Measurements from ENCODE around the gene CDK14. TPM values are rescaled to one million over a fixed set of nuclear protein-coding genes. Genes with fewer than 3 reads are reported as not detected.

CDK14 gene
- total RNA-seq, 4 donors from 2014 or later = 29.3 to 37.8 (median 33.0) TPM

GRCh38 chr7:90777041-90777440 is 180.9 kb downstream of the CDK14 start:
- no peaks in the 10 kb centered on the region for H3K9me3 ChIP-seq
- no peak overlapping the region for H3K27ac ChIP-seq
- intact Hi-C loops (cut with DNase I) = no loop called here
- DNase-seq = no peak
- TF ChIP-seq POLR2A (IDR thresholded peaks at IDR 0.05) (no peak), CTCF (IDR thresholded peaks at IDR 0.05) (no peak)
- no peaks in the 10 kb centered on the region for H3K27me3 ChIP-seq
- no peaks in the 10 kb centered on the region for H3K36me3 ChIP-seq
- 47 to 53% methylated on average over 2 of the region's 2 CpGs for WGBS, 2 donors
- H3K4me1 ChIP-seq = peaks cover 3 to 14% of the 10 kb centered on the region in 2 donors
- no peak overlapping the region for H3K4me3 ChIP-seq (replicated peaks in 1 of 3)

DNA sequence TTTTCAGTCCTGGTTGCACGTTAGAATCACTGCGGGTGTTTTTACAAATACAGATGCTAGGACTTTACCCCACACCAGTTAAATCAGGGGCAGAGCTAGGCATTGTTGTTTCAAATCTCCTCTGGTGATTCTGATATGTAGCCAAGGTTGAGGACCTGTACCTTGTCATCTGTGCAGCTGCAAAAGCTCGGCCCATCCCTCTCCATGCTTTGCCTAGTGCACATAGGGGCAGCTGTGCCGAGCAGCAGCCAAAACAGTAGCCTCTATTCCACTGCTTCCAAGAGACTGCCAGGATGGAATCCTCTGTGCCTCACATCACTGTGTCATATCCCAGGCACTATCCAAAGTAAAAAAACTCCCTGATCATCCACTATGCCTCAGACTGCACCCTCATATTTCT is 181.3 kb downstream of the CDK14 start:
- WGBS, 2 donors = 56 to 68% methylated on average over 4 of the region's 4 CpGs
- Histone ChIP-seq H3K27ac (no peak overlapping the region), H3K4me3 (replicated peaks in 1 of 3) (no peak overlapping the region), H3K4me1 (peaks cover 3 to 14% of the 10 kb centered on the region in 2 donors), H3K27me3 (no peaks in the 10 kb centered on the region), H3K36me3 (no peaks in the 10 kb centered on the region), H3K9me3 (no peaks in the 10 kb centered on the region)
- intact Hi-C loops (cut with DNase I) = no loop called here
- TF ChIP-seq POLR2A (IDR thresholded peaks at IDR 0.05) (no peak), CTCF (IDR thresholded peaks at IDR 0.05) (no peak)
- peak in 1 of 2 donors; percentile 5 for DNase-seq

GRCh38 chr7:90777886-90778285 is 181.8 kb downstream of the CDK14 start:
- intact Hi-C loops (cut with DNase I) = no loop called here
- Histone ChIP-seq H3K9me3 (no peaks in the 10 kb centered on the region), H3K4me1 (peaks cover 3 to 14% of the 10 kb centered on the region in 2 donors), H3K27ac (no peak overlapping the region), H3K27me3 (no peaks in the 10 kb centered on the region), H3K36me3 (no peaks in the 10 kb centered on the region), H3K4me3 (replicated peaks in 1 of 3) (no peak overlapping the region)
- TF ChIP-seq CTCF (IDR thresholded peaks at IDR 0.05) (no peak), POLR2A (IDR thresholded peaks at IDR 0.05) (no peak)
- DNase-seq = no peak

- 80% methylated on average over 4 of the region's 4 CpGs for WGBS, 2 donors
- Histone ChIP-seq H3K4me3 (replicated peaks in 1 of 3) (no peak overlapping the region), H3K27ac (no peak overlapping the region), H3K27me3 (no peaks in the 10 kb centered on the region), H3K4me1 (no peaks in the 10 kb centered on the region), H3K36me3 (no peaks in the 10 kb centered on the region), H3K9me3 (no peaks in the 10 kb centered on the region)
- DNase-seq = no peak
- intact Hi-C loops (cut with DNase I) = no loop called here
- no peak for TF ChIP-seq POLR2A (IDR thresholded peaks at IDR 0.05)
- TF ChIP-seq CTCF (IDR thresholded peaks at IDR 0.05) = no peak
Measured at GRCh38 chr7:90788052-90788451, 191.9 kb downstream of the CDK14 start.

DNA sequence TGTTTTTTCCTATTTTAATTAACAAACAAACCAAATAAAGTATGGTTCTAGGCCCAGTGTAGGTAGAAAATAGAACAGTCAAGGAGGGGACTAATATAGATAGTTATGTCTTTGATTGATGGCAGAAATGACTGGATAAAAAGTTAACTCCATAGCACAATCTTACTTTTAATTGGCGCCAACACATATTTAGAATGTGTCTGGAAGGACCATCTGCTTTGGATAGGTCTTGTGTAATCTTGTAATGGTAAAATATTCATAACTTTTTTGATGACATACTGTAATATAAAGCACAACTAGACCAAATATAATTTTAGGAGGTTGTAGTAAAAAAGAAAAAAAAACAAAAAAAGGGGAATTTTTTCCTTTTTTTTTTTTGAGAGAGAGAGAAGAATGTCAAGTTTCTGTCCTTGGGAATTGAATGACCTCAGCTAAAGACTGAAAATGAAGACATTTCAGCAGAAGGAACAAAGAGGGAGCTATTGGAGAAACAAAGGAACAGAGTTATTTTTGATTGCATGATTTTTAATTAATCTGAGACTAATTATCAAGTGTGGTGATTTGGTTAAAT is 193.7 kb downstream of the CDK14 start:
- WGBS, 2 donors = 98 to 99% methylated on average over 1 of the region's 1 CpG
- DNase-seq = no peak
- H3K4me1 ChIP-seq = no peaks in the 10 kb centered on the region
- no peaks in the 10 kb centered on the region for H3K9me3 ChIP-seq
- no peak overlapping the region for H3K27ac ChIP-seq
- no peak overlapping the region for H3K4me3 ChIP-seq (replicated peaks in 1 of 3)
- no peaks in the 10 kb centered on the region for H3K27me3 ChIP-seq
- no peak for TF ChIP-seq CTCF (IDR thresholded peaks at IDR 0.05)
- no peak for TF ChIP-seq POLR2A (IDR thresholded peaks at IDR 0.05)
- intact Hi-C loops (cut with DNase I) = no loop called here
- no peaks in the 10 kb centered on the region for H3K36me3 ChIP-seq
